CD14-positive monocyte (primary cell): ENCODE measurements around the gene SLC4A5. TPM values are rescaled to one million over a fixed set of nuclear protein-coding genes. Genes with fewer than 3 reads are reported as not detected.

Experiments used
- DNase-seq, 3 donors: peaks; one replicate each; pipeline ENCODE4 v3.0.0-alpha.2; 2011 to 2022
- H2AFZ ChIP-seq: 2 replicates; pipeline ENCODE4 v1.6.0; 2012; ENCODE audit warnings: mild to moderate bottlenecking, low read depth, low read length, inconsistent platforms; ENCODE audit not compliant: insufficient read depth, poor library complexity, severe bottlenecking
- H3K27ac ChIP-seq, 2 donors: 1 replicate in 1 of 2; 2 replicates in 1 of 2; pipeline ENCODE4 v1.5.1; 2012 to 2013; ENCODE audit warnings: low read length in 2 of 2, control low read depth in 1 of 2, inconsistent platforms in 1 of 2, low read depth in 1 of 2, mild to moderate bottlenecking in 1 of 2
- H3K27me3 ChIP-seq, 2 donors: one replicate each; pipeline versions ENCODE4 v1.6.0 to v1.6.1; 2011 to 2013; ENCODE audit warnings: low read length in 2 of 2; ENCODE audit not compliant: control insufficient read depth in 2 of 2, insufficient read depth in 2 of 2
- H3K36me3 ChIP-seq, 2 donors: replicated peaks in 1 of 2; 1 replicate in 1 of 2; 2 replicates in 1 of 2; pipeline versions ENCODE4 v1.5.1 to v1.6.1; 2012 to 2013; ENCODE audit warnings: low read length in 2 of 2, control low read depth in 1 of 2, inconsistent platforms in 1 of 2, mild to moderate bottlenecking in 1 of 2; ENCODE audit not compliant: insufficient read depth in 2 of 2, control insufficient read depth in 1 of 2
- H3K4me1 ChIP-seq, 2 donors: 1 replicate in 1 of 2; 2 replicates in 1 of 2; pipeline versions ENCODE4 v1.5.1 to v1.6.1; 2012 to 2013; ENCODE audit warnings: low read length in 2 of 2, control low read depth in 1 of 2, inconsistent platforms in 1 of 2, mild to moderate bottlenecking in 1 of 2, moderate library complexity in 1 of 2; ENCODE audit not compliant: insufficient read depth in 2 of 2, control insufficient read depth in 1 of 2
- H3K4me2 ChIP-seq: replicated peaks from 2 replicates; pipeline ENCODE3; 2012; ENCODE audit warnings: low read length, moderate library complexity, mild to moderate bottlenecking; ENCODE audit not compliant: poor library complexity, severe bottlenecking; ENCODE audit errors: extremely low read depth
- H3K4me3 ChIP-seq, 3 experiments: fragments of 200-600 bp in 1 of 3; sonication (generic) in 1 of 3; replicated peaks in 1 of 3; 1 replicate in 2 of 3; 2 replicates in 1 of 3; pipeline ENCODE4 v1.5.1; 2011 to 2013; ENCODE audit warnings: low read length in 3 of 3, mild to moderate bottlenecking in 3 of 3, control low read depth in 2 of 3, low read depth in 2 of 3, inconsistent platforms in 1 of 3, moderate library complexity in 1 of 3
- H3K79me2 ChIP-seq: 2 replicates; pipeline ENCODE4 v1.6.0; 2012; ENCODE audit warnings: mild to moderate bottlenecking, control low read depth, inconsistent platforms, low read length, moderate library complexity; ENCODE audit not compliant: insufficient read depth
- H3K9ac ChIP-seq: 2 replicates; pipeline ENCODE4 v1.6.0; 2017; ENCODE audit warnings: low read length, mild to moderate bottlenecking; ENCODE audit not compliant: insufficient read depth, poor library complexity, severe bottlenecking
- H3K9me3 ChIP-seq, 2 donors: replicated peaks in 1 of 2; 1 replicate in 1 of 2; 2 replicates in 1 of 2; pipeline versions ENCODE4 v1.5.1 to v1.6.1; 2012 to 2013; ENCODE audit warnings: low read length in 2 of 2, control low read depth in 1 of 2; ENCODE audit not compliant: control insufficient read depth in 1 of 2, insufficient read depth in 1 of 2
- H4K20me1 ChIP-seq: 2 replicates; pipeline ENCODE4 v1.6.0; 2012; ENCODE audit warnings: mild to moderate bottlenecking, low read length, control low read depth, moderate library complexity; ENCODE audit not compliant: insufficient read depth
- H3K27ac Mint-ChIP-seq, 7 donors: one replicate each; pipeline ENCODE4 v1.8.0; 2020; ENCODE audit warnings: mild to moderate bottlenecking in 7 of 7, mixed read lengths in 7 of 7, moderate library complexity in 6 of 7, inconsistent platforms in 2 of 7
- H3K27me3 Mint-ChIP-seq, 3 donors: one replicate each; pipeline ENCODE4 v1.8.0; 2021 to 2022; ENCODE audit warnings: low read depth in 3 of 3, mild to moderate bottlenecking in 3 of 3, mixed read lengths in 3 of 3, moderate library complexity in 3 of 3, inconsistent platforms in 1 of 3
- H3K36me3 Mint-ChIP-seq, 2 donors: one replicate each; pipeline ENCODE4 v1.8.0; 2020; ENCODE audit warnings: mixed read lengths in 2 of 2, inconsistent platforms in 1 of 2, mild to moderate bottlenecking in 1 of 2
- H3K4me1 Mint-ChIP-seq: one replicate; pipeline ENCODE4 v1.8.0; 2020; ENCODE audit warnings: mild to moderate bottlenecking, mixed read lengths
- H3K4me3 Mint-ChIP-seq, 2 donors: one replicate each; pipeline ENCODE4 v1.8.0; 2020; ENCODE audit warnings: mild to moderate bottlenecking in 2 of 2, mixed read lengths in 2 of 2, moderate library complexity in 1 of 2
- H3K9me3 Mint-ChIP-seq, 7 donors: one replicate each; pipeline ENCODE4 v1.8.0; 2020 to 2022; ENCODE audit warnings: mixed read lengths in 7 of 7, mild to moderate bottlenecking in 6 of 7, moderate library complexity in 6 of 7, inconsistent platforms in 2 of 7
- CTCF ChIP-seq: fragments of 200-600 bp; IDR thresholded peaks from one replicate; pipeline ENCODE4 v1.8.0; 2022; ENCODE audit warnings: antibody characterized with exemption, mild to moderate bottlenecking
- WGBS: methylation state at CpG from one replicate; pipeline ENCODE4 v1.1.5; 2013; ENCODE audit warnings: missing lambda C conversion rate; ENCODE audit not compliant: insufficient coverage; 5-methylcytosine and 5-hydroxymethylcytosine counted together
- intact Hi-C, 2 donors: fragments of 100-400 bp; cut with micrococcal nuclease; formaldehyde crosslinking; loops; one replicate each; pipeline versions ENCODE4 v1.15.0 to v1.15.1; 2023
- polyA plus RNA-seq, 3 donors: library from polyadenylated mRNA; depleted of rRNA in 1 of 3; unstranded in 2 of 3; stranded (reverse) in 1 of 3; fragments of 300-500 nt in 2 of 3; fragments of >200 nt in 1 of 3; fragmentation: Illumina TruSeq in 2 of 3; gene quantifications; 1 replicate in 2 of 3; 2 replicates in 1 of 3; pipeline ENCODE4 v1.2.3, GENCODE V29; 2012 to 2021

Gene SLC4A5
- polyA plus RNA-seq, 3 donors = 0.10 to 1.1 TPM; not detected in 1

- Mint-ChIP-seq H3K36me3 (peaks cover 78 to 81% of the 10 kb centered on the region in 2 donors), H3K27me3 (no peaks in the 10 kb centered on the region), H3K27ac (no peak overlapping the region), H3K4me3 (no peak overlapping the region), H3K9me3 (no peaks in the 10 kb centered on the region), H3K4me1 (no peaks in the 10 kb centered on the region)
- no peak overlapping the region for H3K27ac ChIP-seq
- peaks cover 6% of the 10 kb centered on the region for H4K20me1 ChIP-seq
- no peak for TF ChIP-seq CTCF
- 98% methylated on average over 4 of the region's 6 CpGs for WGBS
- no peak overlapping the region for H3K9ac ChIP-seq
- no peak overlapping the region for H3K4me3 ChIP-seq
- no peak overlapping the region for H2AFZ ChIP-seq
- no peaks in the 10 kb centered on the region for H3K4me1 ChIP-seq
- no peak overlapping the region for H3K4me2 ChIP-seq
- peaks cover 62 to 94% of the 10 kb centered on the region in 2 donors for H3K36me3 ChIP-seq
- DNase-seq = no peak
- H3K79me2 ChIP-seq = no peaks in the 10 kb centered on the region
- H3K9me3 ChIP-seq = no peaks in the 10 kb centered on the region
- intact Hi-C loops = no loop called here
- no peaks in the 10 kb centered on the region for H3K27me3 ChIP-seq
These were observed 29.5 kb upstream of the SLC4A5 start for GRCh38 chr2:74372674-74373073.

- no peaks in the 10 kb centered on the region for H3K9me3 Mint-ChIP-seq
- 98% methylated on average over 8 of the region's 9 CpGs for WGBS
These were observed 28.2 kb upstream of the SLC4A5 start for GRCh38 chr2:74371421-74371820.

More at GRCh38 chr2:74371421-74371820, 28.2 kb upstream of the SLC4A5 start:
- Histone ChIP-seq H3K79me2 (no peaks in the 10 kb centered on the region), H3K27me3 (no peaks in the 10 kb centered on the region), H4K20me1 (peaks cover 6% of the 10 kb centered on the region), H3K27ac (no peak overlapping the region), H3K36me3 (peaks cover 62 to 94% of the 10 kb centered on the region in 2 donors), H2AFZ (no peak overlapping the region), H3K4me3 (no peak overlapping the region), H3K9me3 (no peaks in the 10 kb centered on the region), H3K9ac (no peak overlapping the region), H3K4me1 (no peaks in the 10 kb centered on the region), H3K4me2 (no peak overlapping the region)
- DNase-seq = no peak
- intact Hi-C loops = no loop called here
- H3K4me3 Mint-ChIP-seq = no peak overlapping the region
- no peak for TF ChIP-seq CTCF
- no peak overlapping the region for H3K27ac Mint-ChIP-seq
- H3K36me3 Mint-ChIP-seq = peaks cover 78 to 81% of the 10 kb centered on the region in 2 donors
- H3K27me3 Mint-ChIP-seq = no peaks in the 10 kb centered on the region
- no peaks in the 10 kb centered on the region for H3K4me1 Mint-ChIP-seq
